Panc1 (cell line): ENCODE measurements around the gene TBX5. TPM values are rescaled to one million over a fixed set of nuclear protein-coding genes. Genes with fewer than 3 reads are reported as not detected.

ENCODE experiments used
- ATAC-seq: fragments of 200-7000 bp; cut with Tn5 transposase; 2 replicates; pipeline ENCODE4 v1.9.1; 2020; ENCODE audit warnings: mild to moderate bottlenecking, moderate library complexity
- BruUV-seq: library from RNA; stranded (reverse); fragments of 400-500 nt; replicated peaks from 2 replicates; lab custom pipeline; 2021; lab: Mats Ljungman, UMichigan
- CTCF ChIA-PET: fragments of 300-600 bp; sonication (Branson Sonifier 250); formaldehyde crosslinking; loops from one replicate; lab custom pipeline; 2022; ENCODE audit warnings: antibody characterized with exemption; lab: Charles Lee
- POLR2A ChIA-PET: fragments of 300-600 bp; sonication (Branson Sonifier 250); formaldehyde crosslinking; loops from one replicate; lab custom pipeline; 2022; ENCODE audit warnings: antibody characterized with exemption; lab: Charles Lee
- DNase-seq: peaks from one replicate; pipeline ENCODE4 v3.0.0-alpha.2; 2010; ENCODE audit warnings: low read depth, low spot score
- H3K27ac ChIP-seq: 2 replicates; pipeline ENCODE4 v1.5.1; 2011; ENCODE audit warnings: mild to moderate bottlenecking, low read length, inconsistent platforms
- H3K27me3 ChIP-seq: fragments of 200-500 bp; sonication (Bioruptor generic); 2 replicates; pipeline ENCODE4 v1.6.0; 2014; ENCODE audit warnings: low read length, inconsistent platforms; ENCODE audit not compliant: control insufficient read depth, insufficient read depth
- H3K36me3 ChIP-seq: fragments of 200-500 bp; sonication (Bioruptor generic); 2 replicates; pipeline ENCODE4 v1.5.1; 2014; ENCODE audit warnings: inconsistent platforms, mild to moderate bottlenecking, low read length, moderate library complexity; ENCODE audit not compliant: control insufficient read depth, insufficient read depth
- H3K4me1 ChIP-seq: 2 replicates; pipeline ENCODE4 v1.5.1; 2011; ENCODE audit warnings: inconsistent platforms, mild to moderate bottlenecking, low read length, moderate library complexity; ENCODE audit not compliant: control insufficient read depth, insufficient read depth
- H3K4me3 ChIP-seq, 2 experiments: 2 replicates each; pipeline ENCODE4 v1.5.1; 2011 to 2012; ENCODE audit warnings: low read depth in 2 of 2, low read length in 2 of 2, mild to moderate bottlenecking in 2 of 2, inconsistent platforms in 1 of 2, moderate library complexity in 1 of 2
- H3K9me3 ChIP-seq: fragments of 200-500 bp; sonication (Bioruptor generic); 2 replicates; pipeline ENCODE4 v1.5.1; 2014; ENCODE audit warnings: low read depth, mild to moderate bottlenecking, inconsistent platforms, low read length, moderate library complexity; ENCODE audit not compliant: control insufficient read depth, insufficient read depth
- CTCF ChIP-seq: fragments of 450-650 bp; IDR thresholded peaks from 2 replicates; pipeline ENCODE4 v1.5.1; 2017; ENCODE audit warnings: mild to moderate bottlenecking
- POLR2AphosphoS5 ChIP-seq: IDR thresholded peaks from 2 replicates; pipeline ENCODE4 v1.6.1; 2012; ENCODE audit warnings: mild to moderate bottlenecking, low read depth, low read length, moderate library complexity
- REST ChIP-seq, 2 experiments: IDR thresholded peaks; 2 replicates each; pipeline ENCODE4 v1.6.1; 2011 to 2012; ENCODE audit warnings: low read depth in 2 of 2, control low read depth in 1 of 2, low read length in 1 of 2, mild to moderate bottlenecking in 1 of 2, moderate library complexity in 1 of 2; ENCODE audit not compliant: insufficient read depth in 1 of 2
- SIN3A ChIP-seq: IDR thresholded peaks from 2 replicates; pipeline ENCODE4 v1.6.1; 2012; ENCODE audit warnings: low read depth, mild to moderate bottlenecking, low read length, moderate library complexity, borderline replicate concordance; ENCODE audit not compliant: insufficient read depth
- TCF7L2 ChIP-seq: IDR thresholded peaks from 2 replicates; pipeline ENCODE4 v1.6.1; 2011; ENCODE audit warnings: mild to moderate bottlenecking, low read depth, low read length, inconsistent platforms
- in situ Hi-C: cut with HindIII; loops from 2 replicates; pipeline ENCODE4 v1.10.0; 2016; ENCODE audit warnings: low sequenced_read_pairs, low pct_unique_long_range_greater_than_20kb
- intact Hi-C: fragments of 100-400 bp; cut with micrococcal nuclease; formaldehyde crosslinking; loops from one replicate; pipeline ENCODE4 v1.10.0; 2022; ENCODE audit not compliant: unreplicated experiment
- total RNA-seq: library from RNA; stranded (reverse); gene quantifications from one replicate; pipeline ENCODE4 v1.2.1, GENCODE V29; 2021; ENCODE audit not compliant: unreplicated experiment

TBX5 gene
- total RNA-seq, 1 experiment from 2014 or later, result not detected

- H3K36me3 ChIP-seq, result no peaks in the 10 kb centered on the region
- BruUV-seq, result no TSS peak
- ATAC-seq (no peak), DNase-seq (no peak)
- in situ Hi-C loops, result no loop called here
- ChIA-PET POLR2A (no interaction called here), CTCF (no interaction called here)
- H3K4me3 ChIP-seq, result no peak overlapping the region
- TF ChIP-seq TCF7L2 (no peak), POLR2AphosphoS5 (no peak), REST (IDR thresholded peaks at IDR 0.05; ENCODE audit: insufficient read depth in 1 of 2, low read depth in 2 of 2, low read length in 1 of 2) (no peak), CTCF (no peak), SIN3A (no peak)
- H3K27me3 ChIP-seq, result peaks cover 8% of the 10 kb centered on the region
- no peak overlapping the region for H3K27ac ChIP-seq
- no peaks in the 10 kb centered on the region for H3K9me3 ChIP-seq
- no peaks in the 10 kb centered on the region for H3K4me1 ChIP-seq
- intact Hi-C loops, result no loop called here
Observed at GRCh38 chr12:114396869-114397719, 8.8 kb downstream of the TBX5 start.

- DNase-seq, result no peak
- Histone ChIP-seq H3K4me3 (no peak overlapping the region), H3K27ac (no peak overlapping the region), H3K27me3 (peaks cover 8% of the 10 kb centered on the region), H3K9me3 (no peaks in the 10 kb centered on the region), H3K36me3 (no peaks in the 10 kb centered on the region), H3K4me1 (no peaks in the 10 kb centered on the region)
- TF ChIP-seq POLR2AphosphoS5 (no peak), TCF7L2 (no peak), REST (IDR thresholded peaks at IDR 0.05; ENCODE audit: insufficient read depth in 1 of 2, low read depth in 2 of 2, low read length in 1 of 2) (no peak), CTCF (no peak), SIN3A (no peak)
- in situ Hi-C loops, result no loop called here
- ChIA-PET CTCF (no interaction called here), POLR2A (no interaction called here)
- intact Hi-C loops, result no loop called here
- ATAC-seq, result no peak
- no TSS peak for BruUV-seq
Observed at GRCh38 chr12:114396153-114396868, 9.6 kb downstream of the TBX5 start.
